HuH-7.5 (cell line): ENCODE data around the gene TSEN34.
A peak's percentile ranks its signal among the peaks of the same experiment; 100 is the strongest.
"Not testable (repeated sequence)": the region's sequence is repeated elsewhere in the genome, so short reads cannot be mapped to it uniquely, and the experiment has no call there.

Source experiments
- DNase-seq: peaks from one replicate; pipeline ENCODE4 v3.0.0; 2011; ENCODE audit warnings: low spot score

The TSEN34 gene

DNA sequence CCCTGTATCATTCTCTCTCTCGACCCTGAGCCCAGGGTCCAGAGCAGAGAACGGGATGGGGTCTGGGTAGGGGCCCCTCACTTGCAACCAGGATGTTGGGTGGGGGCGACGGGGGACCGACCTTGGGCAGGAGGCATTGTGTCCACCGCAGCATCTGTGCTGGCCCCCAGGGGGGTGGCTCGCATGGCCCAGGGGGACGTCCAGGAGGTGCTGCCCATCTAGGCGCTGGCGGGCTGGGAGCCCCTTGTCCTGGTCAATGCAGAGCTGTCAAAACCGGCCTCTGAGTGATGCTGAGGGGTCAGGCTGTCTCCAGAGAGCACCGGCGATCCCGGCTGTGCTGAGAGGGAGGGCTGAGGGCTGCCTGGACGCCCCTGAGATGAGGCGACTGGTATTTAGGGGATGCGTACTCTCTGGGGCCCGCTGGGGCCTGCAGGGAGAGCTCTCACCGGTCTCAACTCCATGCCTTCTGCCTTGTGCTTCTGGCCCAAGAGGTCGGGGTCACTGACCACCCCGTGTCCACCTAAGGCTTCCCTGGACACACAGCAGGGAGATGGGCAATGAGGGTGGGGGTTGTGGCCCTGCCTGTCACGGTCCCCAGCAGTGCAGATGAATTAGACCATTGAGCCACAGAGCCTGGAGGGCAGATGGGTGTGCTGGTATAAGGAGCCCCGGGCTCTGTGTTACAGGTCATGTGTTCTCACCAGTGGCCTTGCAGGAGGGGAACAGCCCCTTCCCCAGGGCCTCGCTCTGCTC, 18.1 kb downstream of the TSEN34 start:
- no peak for DNase-seq

DNA sequence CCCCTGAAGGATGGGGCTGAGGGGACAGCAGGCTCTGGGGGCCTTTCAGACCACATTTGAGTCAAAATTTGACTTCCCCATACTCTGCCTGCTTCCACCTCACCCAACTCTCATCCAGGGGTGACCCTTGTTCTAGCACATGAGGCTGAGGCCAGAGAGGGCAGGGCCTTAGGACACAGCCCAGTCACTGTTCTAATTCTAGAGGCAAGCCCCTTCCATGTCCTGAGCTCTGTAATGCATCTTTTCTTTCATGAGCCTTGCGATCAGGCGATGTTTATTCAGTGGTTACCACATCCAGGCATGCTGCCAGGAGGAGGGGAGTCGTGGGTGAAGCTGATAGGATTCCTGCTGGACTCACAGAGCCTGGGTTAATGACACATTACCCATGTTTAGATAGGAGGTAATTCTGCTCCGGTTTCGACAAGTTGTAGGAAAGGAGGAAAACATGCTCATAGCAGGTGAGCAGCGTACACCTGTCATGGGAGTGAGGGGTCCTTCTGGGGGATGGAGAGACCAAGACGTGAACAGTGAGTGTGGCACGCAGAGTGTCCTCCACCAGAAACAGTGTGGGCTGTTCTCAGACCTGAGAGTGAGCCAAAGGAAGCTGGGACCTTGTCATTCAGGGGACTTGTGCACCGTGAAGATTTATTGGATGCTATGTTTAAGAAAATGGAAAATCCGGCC, 18.8 kb downstream of the TSEN34 start:
- DNase-seq = peak; percentile 88

DNA sequence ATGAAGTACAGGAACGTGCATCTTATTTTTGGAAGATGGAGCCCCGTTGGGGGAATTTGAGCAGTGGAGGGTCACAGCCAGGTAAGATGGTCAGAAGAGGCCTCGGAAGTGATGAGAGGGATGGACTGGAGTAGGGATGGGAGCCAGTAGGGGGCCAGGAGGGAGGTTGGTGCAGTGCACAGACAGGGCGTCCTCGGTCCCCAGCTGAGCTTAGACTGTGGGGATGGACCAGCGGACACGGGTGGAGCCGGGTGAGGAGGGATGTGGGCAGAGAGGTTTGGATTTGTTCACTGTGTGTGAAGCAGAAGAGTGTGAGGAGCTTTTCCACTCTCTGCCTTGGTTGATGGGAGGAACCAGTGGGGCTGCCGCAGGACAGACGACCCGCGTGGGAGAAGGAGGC, 20.1 kb downstream of the TSEN34 start:
- no peak for DNase-seq

DNA sequence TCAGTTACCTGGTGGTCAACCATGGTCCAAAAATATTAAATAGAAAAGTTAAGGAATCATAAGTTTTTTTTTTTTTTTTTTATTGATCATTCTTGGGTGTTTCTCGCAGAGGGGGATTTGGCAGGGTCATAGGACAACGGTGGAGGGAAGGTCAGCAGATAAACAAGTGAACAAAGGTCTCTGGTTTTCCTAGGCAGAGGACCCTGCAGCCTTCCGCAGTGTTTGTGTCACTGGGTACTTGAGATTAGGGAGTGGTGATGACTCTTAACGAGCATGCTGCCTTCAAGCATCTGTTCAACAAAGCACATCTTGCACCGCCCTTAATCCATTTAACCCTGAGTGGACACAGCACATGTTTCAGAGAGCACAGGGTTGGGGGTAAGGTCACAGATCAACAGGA, 23.1 kb downstream of the TSEN34 start:
- not testable (repeated sequence) for DNase-seq

DNA sequence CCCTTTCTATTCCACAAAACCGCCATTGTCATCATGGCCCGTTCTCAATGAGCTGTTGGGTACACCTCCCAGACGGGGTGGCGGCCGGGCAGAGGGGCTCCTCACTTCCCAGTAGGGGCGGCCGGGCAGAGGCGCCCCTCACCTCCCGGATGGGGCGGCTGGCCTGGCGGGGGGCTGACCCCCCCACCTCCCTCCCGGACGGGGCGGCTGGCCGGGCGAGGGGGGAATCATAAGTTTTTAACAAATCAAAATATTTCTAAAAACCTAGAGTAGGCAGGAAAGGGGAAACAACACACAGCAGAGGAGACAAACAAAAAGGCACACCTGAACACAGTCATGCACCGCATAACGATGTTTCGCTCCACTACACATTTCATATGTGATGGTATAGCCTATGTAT, 23.6 kb downstream of the TSEN34 start:
- not testable (repeated sequence) for DNase-seq

DNA sequence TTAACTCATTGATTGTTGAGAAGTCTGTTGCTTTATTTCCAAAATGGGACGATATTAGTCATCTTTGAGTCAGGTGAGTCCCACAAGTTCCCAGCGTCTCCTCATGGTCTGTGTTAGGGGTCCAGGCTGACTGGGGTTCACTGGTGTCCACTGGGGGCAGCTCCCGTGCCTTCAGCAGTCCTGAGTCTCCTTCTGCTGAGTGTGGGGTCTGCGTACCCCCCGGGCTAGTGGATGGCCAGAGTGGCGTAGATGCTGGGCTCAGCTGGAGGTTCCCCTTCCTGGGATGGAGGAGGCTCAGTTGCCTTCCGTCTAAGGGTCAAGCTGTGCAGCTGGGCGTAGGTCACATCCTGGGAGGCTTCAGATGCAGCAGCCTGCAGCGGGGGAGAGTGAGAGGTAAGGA, 25.8 kb downstream of the TSEN34 start:
- no peak for DNase-seq

DNA sequence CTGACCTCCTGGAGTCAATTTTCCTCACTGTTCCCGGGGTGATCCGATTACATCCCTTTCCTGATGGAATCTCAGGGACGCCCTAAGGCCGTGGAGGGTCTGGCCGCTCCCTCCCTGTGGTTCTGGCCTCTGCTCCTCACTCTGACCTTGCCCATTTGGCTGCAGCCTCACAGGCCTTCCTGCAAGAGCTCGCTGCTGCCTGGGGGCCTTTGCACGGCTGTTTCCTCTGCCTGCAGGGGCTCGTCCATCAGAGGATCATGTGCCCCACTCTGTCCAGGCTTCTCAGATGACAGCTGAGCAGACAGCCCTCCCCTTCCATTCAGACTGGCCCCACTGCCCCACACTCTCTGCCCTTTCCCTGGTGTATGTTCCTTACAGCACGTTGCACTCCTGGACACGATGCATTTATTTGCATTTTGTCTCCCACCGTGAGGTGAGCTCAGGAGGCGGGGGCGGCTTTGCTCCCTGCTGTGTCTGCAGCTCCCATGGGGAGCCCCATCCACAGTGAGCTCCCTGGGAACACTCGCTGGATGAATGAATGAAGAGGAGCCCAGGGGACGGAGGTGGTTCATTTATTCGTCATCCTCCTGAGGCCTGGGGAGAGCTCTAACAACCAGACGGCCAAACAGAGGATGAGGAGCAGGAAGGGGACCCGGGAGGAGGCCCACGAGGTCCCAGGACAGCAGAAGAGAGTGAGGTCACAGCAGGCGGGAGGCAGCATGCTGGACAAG, 26.6 kb downstream of the TSEN34 start:
- DNase-seq = not testable (repeated sequence)

DNA sequence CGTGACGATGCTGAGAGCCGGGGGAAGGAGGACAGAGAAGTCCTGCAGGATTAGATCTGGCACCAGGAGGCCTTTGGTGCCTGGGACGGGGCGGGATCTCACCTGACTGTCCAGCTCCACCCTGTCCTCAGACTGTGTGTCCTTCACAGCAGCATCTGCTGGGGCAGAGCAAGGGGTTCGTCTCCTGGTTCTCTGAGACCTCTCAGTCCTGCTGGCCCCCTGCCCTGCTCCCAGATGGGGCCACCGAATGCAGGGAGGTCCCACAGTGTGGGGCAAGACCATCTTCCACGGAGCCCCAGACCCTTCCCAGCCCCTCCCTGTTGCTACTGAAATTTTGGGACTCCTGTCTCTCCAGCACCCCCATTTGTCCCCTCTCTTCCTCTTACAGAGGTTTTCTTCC, 27.2 kb downstream of the TSEN34 start:
- no peak for DNase-seq

DNA sequence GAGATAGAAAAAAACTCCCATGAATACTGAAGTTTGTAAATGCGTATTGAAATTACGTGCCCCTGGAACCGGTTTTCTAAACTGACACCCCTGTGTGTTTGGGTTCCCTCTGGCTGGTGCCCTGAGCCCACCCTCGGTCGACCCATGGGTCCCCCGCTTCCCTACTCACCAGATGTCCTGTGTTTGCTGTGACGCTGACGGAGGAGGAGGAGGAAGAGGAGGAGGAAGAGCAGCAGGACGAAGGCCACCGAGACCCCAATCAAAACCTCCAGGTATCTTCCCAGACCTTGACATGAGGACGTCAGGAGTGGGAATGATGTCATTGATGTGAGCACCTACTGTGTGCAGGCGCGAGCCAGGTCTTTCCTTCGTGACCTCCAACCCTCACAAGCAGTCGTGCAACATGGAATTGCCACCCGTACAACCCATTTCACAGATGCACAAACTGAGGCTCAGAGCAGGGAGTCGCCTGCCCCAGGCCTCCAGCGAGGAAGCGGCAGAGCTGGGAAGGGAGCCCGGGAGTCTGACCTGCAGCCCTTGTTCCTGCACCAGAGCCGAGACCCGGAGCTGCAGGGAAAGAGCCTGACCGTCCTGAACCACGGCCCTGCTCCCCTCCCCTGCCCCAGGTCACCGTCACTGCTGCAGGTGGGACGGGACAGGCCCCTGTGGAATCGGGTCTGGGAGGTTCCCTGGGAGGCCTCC, 28.0 kb downstream of the TSEN34 start:
- no peak for DNase-seq

DNA sequence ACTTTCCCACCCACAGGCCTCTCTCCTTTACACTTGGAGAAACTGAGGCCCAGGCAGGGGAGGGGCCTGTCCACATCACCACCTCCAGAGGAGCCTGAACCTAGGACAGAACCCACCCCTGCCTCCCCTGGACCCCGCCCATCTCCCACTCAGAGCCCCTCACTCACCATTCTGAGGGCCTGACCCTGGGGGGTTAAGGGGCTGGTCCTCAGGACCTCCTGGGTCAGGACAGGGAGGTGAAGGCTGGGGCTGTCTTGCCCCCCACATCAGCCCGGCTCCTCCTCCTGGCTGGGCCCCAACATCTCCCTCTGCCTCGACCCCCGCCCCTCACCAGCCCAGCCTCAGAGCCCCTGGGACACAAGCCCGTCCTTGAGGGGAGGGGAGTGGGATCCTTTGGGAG, 28.6 kb downstream of the TSEN34 start:
- DNase-seq = not testable (repeated sequence)

DNA sequence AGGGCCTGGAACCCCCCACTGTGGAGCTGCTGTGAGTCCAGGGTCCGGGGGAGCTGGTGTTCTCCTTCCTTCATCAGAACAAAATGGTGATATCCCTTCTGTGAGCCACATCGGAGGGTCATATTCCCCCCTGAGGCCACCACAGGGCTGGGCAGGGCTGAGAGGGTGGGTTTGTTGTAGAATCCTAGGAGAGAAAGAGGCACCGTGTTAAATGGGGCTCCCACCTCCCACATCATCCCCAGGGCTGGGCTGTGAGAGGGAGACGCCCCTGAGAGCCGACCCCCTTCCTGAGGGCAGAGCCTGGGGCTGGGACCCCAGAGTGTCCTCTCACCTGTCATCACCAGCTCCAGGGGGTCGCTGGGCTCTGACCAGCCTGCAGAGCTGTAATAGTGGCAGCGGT, 30.8 kb downstream of the TSEN34 start:
- not testable (repeated sequence) for DNase-seq

DNA sequence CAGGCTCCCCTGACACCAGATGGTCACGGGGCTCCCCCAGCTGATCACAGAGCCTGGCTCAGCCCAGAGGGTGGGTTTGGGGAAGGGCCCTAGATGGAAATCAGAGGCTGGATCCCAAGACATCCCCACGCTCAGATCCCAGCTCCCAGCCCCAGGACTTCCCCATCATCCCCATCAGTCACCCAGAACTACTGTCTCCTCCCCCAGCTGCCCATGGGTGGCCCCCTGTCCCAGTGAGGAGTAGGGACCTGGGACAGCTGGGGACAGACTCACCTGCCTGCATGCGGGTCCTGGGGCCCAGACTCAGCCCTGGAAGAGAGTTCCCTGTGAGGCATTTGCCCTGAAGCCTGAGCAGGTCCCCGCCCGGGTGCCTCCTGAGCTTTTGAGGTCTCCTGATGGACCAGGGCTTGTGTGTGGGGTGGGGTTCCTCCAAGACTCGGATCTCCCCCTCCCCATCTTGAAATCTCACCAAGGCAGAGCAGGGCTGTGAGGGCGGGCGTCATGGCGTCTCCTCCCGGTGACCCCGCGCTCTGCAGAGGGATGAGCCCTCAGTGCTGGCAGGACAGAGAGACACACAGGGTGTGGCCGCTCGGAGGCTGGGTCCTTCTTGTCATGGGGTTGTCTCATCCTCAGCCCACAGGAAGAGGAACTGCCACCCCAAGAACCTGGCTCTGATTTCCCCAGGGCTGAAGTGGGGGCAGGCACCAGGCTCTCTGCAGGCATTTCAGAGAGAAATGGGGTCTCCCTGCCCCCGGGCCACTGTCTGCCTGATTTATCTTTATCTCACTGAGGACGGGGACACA, 31.6 kb downstream of the TSEN34 start, which contains the start of gene LILRB3:
LILRB3 (minus strand) TSS at position 534 of the 803 bp plus-strand sequence; CDS start at position 503, 31 bp downstream.
- not testable (repeated sequence) for DNase-seq

DNA sequence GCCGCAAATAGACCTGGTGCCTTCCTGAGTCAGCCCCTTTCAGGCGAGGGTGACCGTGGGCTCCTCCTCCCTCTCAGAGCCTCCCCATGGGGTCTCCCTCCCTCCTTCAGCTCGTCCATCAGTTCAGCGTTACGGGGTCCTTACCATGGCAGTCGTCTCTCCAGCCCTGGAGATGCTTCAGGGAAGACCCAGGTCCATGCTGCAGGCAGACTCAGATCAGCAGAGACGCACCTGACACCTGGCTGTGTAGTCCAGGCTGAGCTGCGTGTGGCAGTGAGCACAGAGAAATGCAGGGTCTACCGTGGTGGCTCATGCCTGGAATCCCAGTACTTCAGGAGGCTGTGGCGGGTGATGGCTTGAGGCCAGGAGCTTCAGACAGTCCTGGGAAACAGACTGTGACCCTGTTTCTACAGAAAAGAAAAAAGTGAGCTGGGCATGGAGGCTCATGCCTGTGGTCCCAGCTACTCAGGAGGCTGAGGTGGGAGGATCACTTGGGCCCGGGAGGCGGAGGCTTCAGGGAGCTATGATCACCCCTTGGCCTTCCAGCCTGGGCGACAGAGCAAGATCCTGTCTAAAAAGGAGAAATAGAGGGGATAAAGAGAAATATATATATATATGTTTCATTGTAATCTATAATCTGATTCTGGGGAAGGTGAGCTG, 32.3 kb downstream of the TSEN34 start:
- not testable (repeated sequence) for DNase-seq

DNA sequence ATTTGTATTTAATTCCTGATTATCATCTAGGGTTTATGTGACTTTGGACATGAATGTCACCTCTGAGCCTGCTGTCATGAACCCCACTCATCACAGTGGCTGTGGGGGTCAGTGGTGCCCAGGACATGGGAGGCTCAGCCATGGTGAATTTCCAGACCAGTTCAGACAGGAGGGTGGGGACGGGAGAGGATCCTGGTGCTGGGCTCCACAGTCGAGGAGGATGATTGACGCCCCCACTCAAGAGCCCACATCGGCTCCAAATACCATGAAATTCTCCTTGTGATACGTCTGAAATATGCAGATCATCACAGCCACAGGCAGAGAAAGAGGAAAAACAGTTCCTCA, 32.8 kb downstream of the TSEN34 start:
- not testable (repeated sequence) for DNase-seq

DNA sequence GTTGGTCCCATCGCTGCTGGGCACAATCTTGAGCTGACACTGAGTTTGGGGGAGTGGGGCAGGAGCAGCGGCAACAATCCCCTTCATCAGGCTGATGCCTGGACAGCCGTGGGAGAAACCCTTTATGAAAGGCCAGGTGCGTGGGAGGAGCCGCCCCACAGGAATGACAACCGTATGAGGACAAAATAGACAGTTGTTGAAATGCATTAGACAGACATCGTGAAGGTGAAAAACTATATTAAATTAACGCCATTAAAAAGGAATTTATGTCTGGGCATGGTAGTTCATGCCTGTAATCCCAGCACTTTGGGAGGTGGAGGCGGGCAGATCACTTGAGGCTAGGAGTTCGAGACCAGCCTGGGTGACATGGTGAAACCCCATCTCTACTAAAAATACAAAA, 33.5 kb downstream of the TSEN34 start:
- DNase-seq = not testable (repeated sequence)

DNA sequence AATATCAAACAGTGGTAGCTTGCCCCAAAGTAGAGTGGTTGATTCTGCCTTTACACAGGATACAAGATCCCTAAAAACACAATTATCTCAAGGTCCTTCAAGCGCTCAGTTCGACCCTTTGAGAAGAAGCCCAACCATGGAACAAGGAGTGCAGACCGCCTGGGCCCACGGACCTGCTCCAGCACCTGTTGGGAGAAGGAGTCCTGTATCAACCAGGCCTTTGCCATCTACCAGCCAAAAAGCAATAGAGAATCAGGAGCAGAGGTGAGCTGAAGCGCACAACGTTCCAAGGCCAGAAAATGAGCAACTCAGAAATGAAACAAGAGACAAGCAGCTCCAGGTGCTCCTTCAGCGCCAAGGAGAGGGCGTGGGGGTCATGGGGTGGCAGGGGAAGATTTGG, 38.0 kb downstream of the TSEN34 start:
- DNase-seq = no peak

DNA sequence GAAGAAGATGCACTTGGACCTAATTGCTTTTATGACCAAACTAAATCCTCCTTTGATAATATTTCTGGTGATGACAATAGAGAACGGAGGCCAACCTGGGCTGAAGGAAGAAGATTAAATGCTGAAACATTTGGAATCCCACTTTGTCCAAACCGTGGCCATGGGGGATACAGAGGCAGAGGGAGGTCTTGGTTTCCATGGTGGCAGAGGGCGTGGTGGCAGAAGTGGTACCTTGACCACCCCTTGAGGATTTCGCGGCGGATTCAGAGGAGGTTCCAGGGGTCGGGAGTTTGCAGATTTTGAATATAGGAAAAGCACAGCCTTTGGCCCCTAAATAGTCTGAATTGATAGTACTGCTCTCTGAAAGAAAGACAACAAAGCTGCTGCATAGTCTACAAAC, 38.9 kb downstream of the TSEN34 start:
- no peak for DNase-seq

DNA sequence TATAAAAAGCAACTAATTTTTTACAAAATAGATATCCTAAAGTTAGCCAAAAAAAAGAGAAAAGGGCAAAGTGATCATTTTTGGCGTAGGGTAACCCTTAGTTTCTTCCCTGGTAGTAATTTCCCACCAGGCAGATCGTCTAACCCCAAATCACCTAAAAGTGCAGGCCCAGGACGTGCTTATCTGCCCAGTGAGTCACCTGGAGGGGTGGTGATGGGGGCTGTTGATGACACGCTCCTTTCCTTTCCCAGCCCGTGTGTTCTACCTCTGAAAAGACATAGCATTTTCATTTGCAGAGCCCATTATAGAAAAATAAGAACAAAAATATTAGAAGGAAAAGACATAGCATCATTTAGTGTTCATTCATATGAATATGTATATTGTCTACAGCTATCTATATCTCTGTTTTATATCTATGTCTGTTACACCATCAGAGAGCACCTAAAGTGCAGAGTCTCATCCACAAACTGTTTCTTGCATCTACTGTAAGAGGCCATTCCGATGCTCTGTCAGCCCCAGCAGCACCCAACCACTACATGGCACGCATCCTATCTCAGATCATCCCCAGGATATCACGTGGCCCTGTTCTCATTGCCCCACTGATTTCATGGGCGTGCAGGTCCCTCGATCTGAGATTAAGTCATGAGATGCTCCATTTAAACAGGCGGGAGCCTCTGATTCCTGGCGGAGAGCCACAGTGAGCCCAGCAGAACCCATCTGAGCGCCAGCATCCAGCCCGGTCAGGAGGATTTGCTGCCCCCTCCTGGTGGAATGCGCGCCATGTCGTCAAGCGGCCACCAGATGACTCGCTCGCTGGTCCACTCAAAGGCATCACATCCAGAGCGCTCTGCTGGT, 40.2 kb downstream of the TSEN34 start:
- peak; percentile 81 for DNase-seq

DNA sequence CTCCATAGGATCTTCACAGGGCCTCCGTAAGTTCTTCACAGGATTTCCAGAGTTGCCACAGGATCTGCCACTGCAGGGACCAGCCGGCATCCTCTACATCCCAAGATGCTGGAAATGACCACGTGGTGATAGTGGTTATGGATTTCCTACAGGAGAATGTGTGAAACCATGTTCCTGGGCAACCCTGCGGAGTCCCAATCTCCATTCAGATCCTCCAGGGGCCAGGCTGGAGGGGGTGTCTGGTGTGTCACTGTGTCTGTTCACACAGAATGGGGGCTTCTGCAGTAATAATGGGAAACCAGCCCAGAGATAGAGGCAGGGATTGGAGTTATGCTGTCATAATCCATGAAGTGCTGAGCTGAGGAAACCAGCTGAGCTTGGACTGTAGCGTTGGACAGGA, 42.8 kb downstream of the TSEN34 start:
- DNase-seq = no peak
